Stimulated activated CD8-positive, alpha-beta memory T cell treated with anti-CD3 and anti-CD28 coated beads, Interleukin-15, amount 100 ng/mL, for 4 hours (primary cell): ENCODE data around the gene REV1.

Experiments used
- DNase-seq, 2 donors: peaks; one replicate each; pipeline ENCODE4 v3.0.0-alpha.2; 2020; ENCODE audit warnings: low read depth in 2 of 2

Gene REV1

GRCh38 chr2:99448556-99448955, 41.3 kb downstream of the REV1 start:
- no peak for DNase-seq

DNA sequence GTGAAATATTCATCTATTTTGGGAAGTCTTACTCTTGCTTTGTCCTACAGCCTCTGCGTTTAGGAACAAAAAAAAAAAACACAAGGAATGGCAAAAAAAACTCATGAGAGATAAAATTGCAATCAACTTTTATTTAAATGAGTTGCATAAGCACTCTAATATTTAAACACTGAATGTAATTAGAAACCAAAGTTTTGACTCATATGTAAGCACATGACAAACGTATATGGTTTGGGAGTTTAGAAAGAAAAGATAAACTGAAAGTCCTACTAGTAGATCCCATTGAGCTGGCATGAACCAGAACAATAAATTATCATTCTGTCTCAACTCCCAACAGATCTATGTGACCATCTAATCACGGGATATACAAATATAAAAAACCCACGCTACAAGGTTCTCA, 44.8 kb downstream of the REV1 start:
- no peak for DNase-seq

GRCh38 chr2:99444222-99444621, 45.6 kb downstream of the REV1 start:
- no peak for DNase-seq

DNA sequence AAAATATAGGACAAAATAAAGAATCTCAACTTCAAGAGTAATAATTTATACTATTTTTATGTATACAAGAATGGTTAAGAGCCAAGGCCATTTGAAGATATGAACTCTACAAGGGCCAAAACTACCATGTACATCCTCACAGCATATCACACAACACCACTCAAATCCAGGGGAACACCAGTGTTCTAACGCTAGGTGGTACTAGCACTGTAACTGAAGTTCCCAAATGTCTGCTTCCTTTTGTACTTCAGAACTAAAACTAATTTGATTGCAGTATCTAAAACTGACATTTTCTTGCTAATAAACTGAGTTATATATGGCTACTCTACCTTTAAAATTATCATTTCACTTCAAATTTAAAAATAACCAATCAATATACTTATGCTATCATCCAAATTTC, 47.0 kb downstream of the REV1 start:
- DNase-seq = no peak

DNA sequence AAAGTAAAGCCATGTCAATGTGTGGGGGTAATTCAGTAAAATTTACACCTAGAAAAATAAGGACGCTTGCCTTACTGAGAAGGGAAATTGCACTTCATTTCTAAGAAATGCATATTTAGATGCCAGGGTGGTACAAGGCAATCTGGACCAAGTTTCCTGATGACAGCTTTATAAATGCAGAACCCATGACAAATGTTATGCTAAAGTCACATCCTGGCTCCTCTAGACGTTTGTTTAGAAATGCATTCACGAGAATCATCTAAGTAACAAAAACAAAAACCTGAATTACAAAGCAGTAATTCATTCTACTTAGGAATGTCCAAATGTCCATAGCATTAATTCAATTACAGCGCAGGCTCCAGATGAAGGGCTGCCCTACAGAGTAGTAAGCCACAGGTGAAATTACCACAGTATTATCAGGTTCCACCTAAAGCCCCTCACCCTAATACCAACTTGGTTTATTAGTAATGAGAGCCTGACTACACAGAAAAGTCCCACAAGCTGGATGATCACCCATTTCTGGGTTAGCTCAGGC, 49.8 kb downstream of the REV1 start:
- no peak for DNase-seq

GRCh38 chr2:99436874-99437273, 52.9 kb downstream of the REV1 start:
- DNase-seq = no peak

- DNase-seq = no peak
These were observed 56.5 kb downstream of the REV1 start for GRCh38 chr2:99433340-99433739.

- DNase-seq = no peak
These were observed 58.1 kb downstream of the REV1 start for GRCh38 chr2:99431587-99432275.

DNA sequence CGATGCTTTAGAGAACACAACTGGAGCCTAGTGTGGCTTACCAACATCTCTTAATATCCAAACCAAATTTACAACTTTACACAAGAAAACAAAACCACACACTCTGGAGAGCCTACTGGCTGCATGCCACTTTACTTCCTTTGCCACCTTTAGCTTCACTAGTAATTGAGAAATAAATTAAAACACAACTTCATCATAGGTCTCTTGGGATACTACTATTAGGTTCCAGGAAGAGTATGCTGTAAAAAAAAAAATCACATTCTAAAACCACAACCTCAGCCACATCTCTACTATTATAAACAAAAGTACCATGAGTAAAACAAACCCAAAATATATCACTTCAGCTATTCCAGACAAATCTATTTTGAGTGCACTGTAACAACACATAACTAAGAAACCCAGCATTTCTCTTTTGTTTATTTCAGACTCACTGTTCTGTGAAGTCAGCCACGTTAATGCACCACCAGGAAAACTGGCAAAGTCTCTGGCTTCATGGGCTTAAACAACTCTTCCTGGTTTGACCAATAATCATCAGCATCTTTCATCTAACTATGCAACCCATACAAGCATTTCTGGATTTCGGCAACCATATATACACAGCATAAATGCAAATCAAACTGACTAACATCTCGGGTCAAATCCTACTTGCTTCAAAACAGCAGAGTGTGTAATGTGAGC, 59.1 kb downstream of the REV1 start:
- no peak for DNase-seq

GRCh38 chr2:99425022-99425421, 64.8 kb downstream of the REV1 start:
- no peak for DNase-seq

DNA sequence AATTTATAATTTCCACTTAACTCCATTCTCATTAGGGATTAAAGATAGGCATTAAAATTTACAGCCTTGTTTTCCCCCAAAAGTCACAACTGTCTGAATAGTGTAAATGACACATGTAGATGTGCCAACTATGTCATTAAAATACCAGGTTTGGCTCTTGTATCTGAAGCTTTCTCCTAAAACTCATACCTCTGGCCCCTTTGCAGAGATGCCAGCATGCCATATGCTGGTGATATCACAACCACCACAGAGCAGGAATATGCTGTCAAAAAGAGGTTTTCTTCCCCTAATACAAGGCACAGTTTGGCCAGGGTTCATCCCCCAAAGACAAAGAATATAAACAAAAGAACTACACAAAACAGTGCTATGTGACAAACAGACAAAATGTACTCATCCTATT, 65.4 kb downstream of the REV1 start:
- DNase-seq = no peak

- no peak for DNase-seq
These were observed 67.2 kb downstream of the REV1 start for GRCh38 chr2:99422599-99422998.

DNA sequence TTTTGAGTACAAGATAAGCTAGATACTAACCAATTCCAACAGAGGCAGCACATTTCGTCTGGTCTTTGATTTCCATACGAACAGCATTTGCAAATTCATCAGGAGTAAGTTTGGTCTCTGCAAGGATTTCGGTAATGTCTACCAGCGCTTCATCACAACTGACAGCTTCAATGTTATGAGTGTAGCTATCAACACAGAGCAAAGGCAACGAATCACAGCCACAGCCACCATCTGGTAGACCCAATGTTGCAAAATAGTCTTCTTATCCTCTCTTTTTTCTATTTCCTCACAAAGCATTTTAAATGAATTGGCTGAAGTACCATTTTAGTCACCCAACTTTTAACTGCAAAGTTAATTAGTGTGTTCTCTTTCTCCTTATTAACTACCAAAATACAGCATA, 68.3 kb downstream of the REV1 start:
- no peak for DNase-seq

DNA sequence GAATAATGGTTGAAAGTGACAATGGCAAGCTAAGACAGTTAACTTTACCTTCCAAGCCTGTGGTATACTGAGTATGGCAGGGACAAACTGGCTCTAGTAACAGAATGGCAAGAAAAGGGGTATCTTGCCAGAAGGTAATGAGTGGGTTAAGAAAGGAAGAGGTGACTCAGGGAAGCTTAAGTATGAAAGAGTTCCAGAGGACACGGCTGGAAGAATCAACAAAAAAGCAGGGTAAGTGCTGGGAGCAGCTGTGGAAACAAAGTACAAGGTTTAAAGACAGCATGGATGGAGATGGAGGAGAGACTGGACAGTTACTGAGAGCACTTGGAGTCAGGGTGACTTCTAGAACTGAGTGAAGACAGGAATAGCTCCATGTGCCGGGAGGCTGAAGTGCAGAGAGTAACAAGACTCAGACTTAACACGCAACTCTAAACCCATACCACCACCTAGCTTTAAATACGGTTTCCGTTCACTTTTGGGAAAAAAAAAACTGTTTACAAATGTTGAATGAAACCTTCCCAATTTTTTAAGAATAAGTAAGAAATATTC, 69.0 kb downstream of the REV1 start:
- DNase-seq = no peak

DNA sequence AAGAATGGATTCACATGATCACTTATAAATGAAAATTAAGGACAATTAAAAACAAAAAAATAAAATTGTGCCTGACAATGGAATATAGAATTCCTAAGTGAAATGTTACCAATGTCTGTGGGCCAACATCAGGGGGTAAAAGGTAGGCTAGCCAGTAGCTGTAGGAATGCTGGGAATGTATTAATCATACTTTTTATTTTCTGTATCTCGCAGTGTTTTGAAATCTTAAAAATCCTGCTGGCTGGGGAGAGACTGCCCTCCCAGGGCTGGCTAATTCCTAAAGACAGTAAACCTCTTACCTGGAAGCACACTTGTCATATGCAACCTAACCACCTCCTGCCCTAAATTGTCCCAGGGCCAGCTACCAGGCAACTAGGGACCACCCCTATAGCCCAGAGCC, 69.8 kb downstream of the REV1 start:
- no peak for DNase-seq

GRCh38 chr2:99417396-99417795, 72.4 kb downstream of the REV1 start:
- no peak for DNase-seq

GRCh38 chr2:99414566-99414965, 75.3 kb downstream of the REV1 start:
- no peak for DNase-seq

GRCh38 chr2:99410276-99410675, 79.5 kb downstream of the REV1 start:
- DNase-seq = no peak

- no peak for DNase-seq
These were observed 83.7 kb downstream of the REV1 start for GRCh38 chr2:99406137-99406536.

GRCh38 chr2:99404797-99405669, 84.8 kb downstream of the REV1 start:
- DNase-seq = no peak

DNA sequence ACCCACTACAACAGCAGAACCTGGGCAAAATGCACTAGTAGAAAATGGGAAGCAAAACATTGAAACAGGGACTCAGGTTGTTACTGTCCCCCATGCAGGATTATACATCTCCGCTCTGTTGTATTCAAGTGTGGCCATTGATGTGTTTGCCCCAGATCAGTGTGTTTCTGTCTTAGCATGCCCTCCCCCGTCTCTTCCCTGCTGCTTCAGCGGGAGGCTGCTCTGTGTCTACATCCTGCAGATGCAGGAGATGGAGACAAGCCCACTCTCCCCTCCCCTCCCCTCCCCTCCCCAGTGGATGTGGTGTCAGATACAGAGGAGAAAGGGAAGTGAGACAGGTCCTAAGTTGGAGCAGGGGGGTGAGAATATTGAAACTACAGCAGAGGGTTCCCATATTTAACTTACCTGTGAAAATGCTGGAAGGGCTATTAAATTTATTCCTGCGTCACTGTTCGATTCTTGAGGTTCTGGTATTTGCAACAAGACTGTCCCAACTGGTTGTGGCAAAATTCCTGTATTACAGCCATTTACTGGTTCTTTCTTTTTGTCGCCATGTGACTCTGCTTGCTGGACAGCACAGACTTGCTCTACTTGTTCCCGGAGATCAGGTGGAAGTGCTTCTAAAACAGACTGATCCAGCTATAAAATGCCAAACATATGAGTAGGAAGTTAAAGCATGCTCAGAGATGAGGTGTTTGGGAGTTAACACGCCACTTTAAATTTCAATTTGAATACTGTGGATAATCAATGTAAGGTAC, 85.6 kb downstream of the REV1 start:
- no peak for DNase-seq
